Thymus (tissue), 11 donors: ENCODE data around the gene PITPNC1. TPM values are rescaled to one million over a fixed set of nuclear protein-coding genes. Genes with fewer than 3 reads are reported as not detected.

Experiments
- DNase-seq, 9 donors: peaks; one replicate each; pipeline ENCODE4 v3.0.0-alpha.2; 2013; ENCODE audit warnings: low spot score in 9 of 9, low read depth in 6 of 9, missing footprints in 1 of 9
- H3K27ac ChIP-seq, 2 donors: one replicate each; pipeline ENCODE4 v1.5.1; 2013; ENCODE audit warnings: control low read depth in 1 of 2, low read depth in 1 of 2, low read length in 1 of 2, mild to moderate bottlenecking in 1 of 2, moderate library complexity in 1 of 2
- H3K27me3 ChIP-seq, 2 donors: one replicate each; pipeline ENCODE4 v1.5.1; 2013; ENCODE audit warnings: low read length in 1 of 2; ENCODE audit not compliant: control insufficient read depth in 2 of 2, insufficient read depth in 1 of 2
- H3K36me3 ChIP-seq, 2 donors: one replicate each; pipeline ENCODE4 v1.5.1; 2013; ENCODE audit warnings: low read length in 1 of 2, mild to moderate bottlenecking in 1 of 2, moderate library complexity in 1 of 2; ENCODE audit not compliant: control insufficient read depth in 2 of 2, insufficient read depth in 2 of 2
- H3K4me1 ChIP-seq, 2 donors: one replicate each; pipeline ENCODE4 v1.5.1; 2013; ENCODE audit warnings: low read length in 2 of 2; ENCODE audit not compliant: control insufficient read depth in 2 of 2, insufficient read depth in 2 of 2
- H3K4me3 ChIP-seq, 2 donors: one replicate each; pipeline ENCODE4 v1.5.1; 2013; ENCODE audit warnings: low read length in 2 of 2, control low read depth in 1 of 2, mild to moderate bottlenecking in 1 of 2
- H3K9me3 ChIP-seq, 2 donors: one replicate each; pipeline ENCODE4 v1.5.1; 2013; ENCODE audit warnings: low read length in 1 of 2, mild to moderate bottlenecking in 1 of 2; ENCODE audit not compliant: control insufficient read depth in 2 of 2, insufficient read depth in 1 of 2
- WGBS: extraction: QIAGEN DNeasy Blood & Tissue Kit; methylation state at CpG from one replicate; pipeline ENCODE4 v1.1.7; 2013; 5-methylcytosine and 5-hydroxymethylcytosine counted together
- polyA plus RNA-seq: library from polyadenylated mRNA; stranded (reverse); fragments of 200-250 nt; gene quantifications from one replicate; pipeline ENCODE4 v1.2.3, GENCODE V29; 2013
- total RNA-seq: library from RNA; stranded (reverse); fragments of 120-200 nt; gene quantifications from one replicate; pipeline ENCODE4 v1.2.4, GENCODE V29; 2013
- donor health status: healthy.

Gene PITPNC1
- total and polyA plus RNA-seq, 2 donors: 26.0 to 27.0 TPM

GRCh38 chr17:67440277-67441051 is 63.4 kb downstream of the PITPNC1 start:
- peak overlapping the region; percentile 98 to 99 for H3K27ac ChIP-seq
- DNase-seq: no peak
- peak overlapping the region; percentile 5 to 18 for H3K4me3 ChIP-seq
- no peaks in the 10 kb centered on the region for H3K9me3 ChIP-seq
- H3K27me3 ChIP-seq: no peaks in the 10 kb centered on the region
- 54% methylated on average over 7 of the region's 7 CpGs for WGBS
- H3K36me3 ChIP-seq: no peaks in the 10 kb centered on the region
- H3K4me1 ChIP-seq: peaks cover 30 to 86% of the 10 kb centered on the region in 2 donors

DNA sequence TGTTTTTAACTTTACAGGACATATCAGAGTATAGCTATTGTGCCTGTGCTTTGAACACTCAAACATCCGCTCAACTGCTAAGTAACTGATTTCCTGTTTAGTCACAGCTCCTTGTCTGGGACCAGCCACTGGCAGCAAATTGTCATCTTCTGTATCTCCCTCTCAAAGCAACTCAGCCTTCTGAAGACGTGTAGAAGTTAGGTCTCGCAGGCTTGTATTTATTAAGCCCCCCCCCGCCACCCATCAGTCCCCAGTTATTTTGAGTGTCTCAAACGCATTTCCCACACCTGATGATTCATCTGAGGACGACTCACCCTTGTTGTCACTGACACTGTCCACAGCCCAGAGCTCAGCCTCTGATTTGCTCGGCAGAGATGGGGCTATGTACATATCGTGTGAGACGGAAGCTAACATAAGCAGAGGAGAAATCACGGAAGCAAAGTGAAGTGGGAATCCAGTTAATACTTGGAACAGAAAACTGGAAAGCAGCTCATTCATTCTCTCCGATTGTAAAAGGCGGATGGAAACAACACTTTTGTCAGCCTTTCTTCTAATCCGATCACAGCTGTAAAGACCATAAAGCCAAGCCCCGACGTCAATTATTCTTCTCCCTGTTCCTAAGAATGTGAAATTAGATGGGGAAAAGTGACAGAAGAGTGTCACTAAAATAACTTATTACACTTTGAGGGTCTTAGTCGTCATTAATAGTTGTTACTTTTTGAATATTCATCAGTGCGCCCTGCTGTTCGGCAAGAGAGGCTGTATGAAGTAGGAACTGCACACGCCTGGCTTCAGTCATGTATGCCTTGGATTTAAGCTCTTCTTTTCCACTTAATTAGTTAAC is 64.2 kb downstream of the PITPNC1 start:
- DNase-seq: peak in 8 of 9 donors; percentile 54 to 93 (median 79)
- Histone ChIP-seq H3K27me3 (no peaks in the 10 kb centered on the region), H3K9me3 (no peaks in the 10 kb centered on the region), H3K4me1 (peaks cover 29 to 81% of the 10 kb centered on the region in 2 donors), H3K36me3 (no peaks in the 10 kb centered on the region), H3K4me3 (peak overlapping the region; percentile 25 to 26), H3K27ac (peak overlapping the region; percentile 98 to 99)
- 53% methylated on average over 19 of the region's 19 CpGs for WGBS

GRCh38 chr17:67441896-67442219 is 64.8 kb downstream of the PITPNC1 start:
- Histone ChIP-seq H3K9me3 (no peaks in the 10 kb centered on the region), H3K27me3 (no peaks in the 10 kb centered on the region), H3K4me1 (peaks cover 26 to 75% of the 10 kb centered on the region in 2 donors), H3K36me3 (no peaks in the 10 kb centered on the region), H3K4me3 (no peak overlapping the region), H3K27ac (peak overlapping the region; percentile 98 to 99)
- WGBS: 14% methylated on average over 1 of the region's 1 CpG
- DNase-seq: peak in 3 of 9 donors; percentile 25 to 74 (median 51)

DNA sequence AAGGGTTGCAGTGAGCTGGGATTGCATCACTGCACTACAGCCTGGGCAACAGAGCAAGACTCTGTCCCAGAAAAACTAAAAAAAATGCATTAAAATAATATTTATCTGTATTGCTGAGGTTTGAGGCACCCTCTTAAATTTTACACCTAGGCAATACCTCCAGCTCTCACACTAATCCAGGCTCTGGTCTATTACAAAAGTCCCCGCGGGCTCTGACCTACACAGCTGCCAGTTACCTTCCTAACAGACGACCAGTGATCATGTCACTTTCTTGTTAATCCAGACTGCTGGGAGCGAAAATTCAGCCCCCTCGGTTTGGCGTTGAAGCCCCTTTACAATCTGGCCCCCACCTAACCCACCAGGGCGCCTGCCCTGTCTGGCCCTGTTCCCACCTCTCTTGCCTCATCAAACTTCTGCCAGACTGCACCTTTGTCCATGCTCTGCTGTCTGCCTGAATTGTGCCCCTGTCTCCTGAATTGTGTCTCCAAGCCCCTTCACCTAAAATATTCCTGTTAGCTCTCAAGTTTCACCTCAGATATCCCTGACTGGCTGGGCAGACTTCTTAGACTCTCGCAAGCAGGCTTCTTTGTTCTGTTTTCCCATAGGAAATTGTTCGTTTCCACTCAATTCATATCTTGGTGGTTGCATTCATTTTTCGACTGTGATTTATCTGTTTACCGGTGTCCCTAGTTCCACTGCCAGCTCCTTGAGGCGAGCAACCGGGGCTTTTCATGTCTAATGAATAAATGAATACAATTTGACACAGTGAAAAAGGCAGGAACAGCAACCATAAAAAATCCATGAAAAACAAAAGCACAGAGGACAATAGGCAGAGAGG is 65.9 kb downstream of the PITPNC1 start:
- H3K27ac ChIP-seq: peak overlapping the region; percentile 22 to 99
- no peaks in the 10 kb centered on the region for H3K27me3 ChIP-seq
- WGBS: 86% methylated on average over 13 of the region's 13 CpGs
- no peaks in the 10 kb centered on the region for H3K36me3 ChIP-seq
- no peaks in the 10 kb centered on the region for H3K9me3 ChIP-seq
- peaks cover 26 to 70% of the 10 kb centered on the region in 2 donors for H3K4me1 ChIP-seq
- H3K4me3 ChIP-seq: no peak overlapping the region
- DNase-seq: no peak

DNA sequence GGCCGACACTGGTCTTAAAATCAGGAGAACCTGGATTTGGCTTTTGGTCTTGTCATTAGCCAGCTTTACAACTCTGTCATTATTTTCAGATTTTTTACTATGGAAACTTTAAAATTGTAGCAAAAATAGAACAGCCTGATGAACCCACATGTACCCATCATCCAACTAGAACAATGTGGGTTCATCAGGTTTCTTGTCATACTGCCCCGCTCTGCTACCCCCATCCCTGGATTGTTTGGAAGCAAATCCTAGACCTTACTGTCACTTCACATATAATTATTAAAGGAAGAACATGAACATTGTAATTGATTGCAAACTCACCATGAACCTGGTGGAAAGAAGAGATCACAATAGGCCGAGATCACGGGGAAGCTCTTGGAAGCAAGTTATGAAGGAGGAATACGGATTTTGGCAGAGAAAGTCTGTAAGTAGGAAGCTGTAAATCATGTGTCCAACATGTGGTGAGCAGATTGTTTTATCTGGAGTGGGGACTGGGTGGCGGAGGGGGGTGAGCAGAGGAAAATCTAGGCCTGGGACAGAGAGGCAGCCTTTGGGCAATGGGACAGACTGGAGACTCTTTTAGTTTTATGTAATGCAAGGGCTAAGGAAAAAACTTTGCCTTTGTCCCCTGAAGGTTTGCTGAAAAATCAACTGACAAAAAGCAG is 67.0 kb downstream of the PITPNC1 start:
- no peaks in the 10 kb centered on the region for H3K27me3 ChIP-seq
- H3K9me3 ChIP-seq: no peaks in the 10 kb centered on the region
- no peak overlapping the region for H3K4me3 ChIP-seq
- WGBS: 94% methylated on average over 6 of the region's 6 CpGs
- H3K36me3 ChIP-seq: no peaks in the 10 kb centered on the region
- peak overlapping the region in 1 of 2 donors; percentile 18 for H3K27ac ChIP-seq
- H3K4me1 ChIP-seq: peaks cover 25 to 68% of the 10 kb centered on the region in 2 donors
- DNase-seq: no peak

DNA sequence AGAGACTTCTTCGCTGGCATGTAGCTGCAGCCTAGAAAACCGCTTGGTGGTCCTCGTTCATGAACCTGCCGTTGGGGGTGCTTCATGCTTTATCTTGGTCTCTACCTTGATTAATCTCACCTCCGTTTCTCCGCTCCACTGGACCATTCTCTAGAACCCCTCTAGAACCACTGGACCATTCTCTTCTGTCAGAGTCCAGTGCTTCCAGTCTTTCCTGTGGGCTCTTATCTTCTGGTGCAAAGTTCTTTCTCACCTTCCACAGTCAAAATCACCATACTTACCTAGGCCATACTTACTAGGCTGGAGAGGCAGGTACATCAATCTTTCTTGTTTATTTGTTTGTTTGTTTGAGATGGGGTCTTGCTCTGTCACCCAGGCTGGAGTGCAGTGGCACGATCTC is 71.4 kb downstream of the PITPNC1 start:
- H3K4me1 ChIP-seq: peaks cover 36 to 59% of the 10 kb centered on the region in 2 donors
- WGBS: over 99% methylated on average over 7 of the region's 7 CpGs
- no peak for DNase-seq

GRCh38 chr17:67449065-67449464 is 72.0 kb downstream of the PITPNC1 start:
- DNase-seq: no peak
- no peaks in the 10 kb centered on the region for H3K36me3 ChIP-seq
- no peak overlapping the region for H3K27ac ChIP-seq
- 89% methylated on average over 6 of the region's 6 CpGs for WGBS
- H3K27me3 ChIP-seq: no peaks in the 10 kb centered on the region
- peaks cover 37 to 59% of the 10 kb centered on the region in 2 donors for H3K4me1 ChIP-seq
- no peak overlapping the region for H3K4me3 ChIP-seq
- peaks cover 0 to 4% of the 10 kb centered on the region in 2 donors for H3K9me3 ChIP-seq

More for the DNA sequence above, 71.4 kb downstream of the PITPNC1 start:
- Histone ChIP-seq H3K4me3 (no peak overlapping the region), H3K27me3 (no peaks in the 10 kb centered on the region), H3K9me3 (peaks cover 0 to 4% of the 10 kb centered on the region in 2 donors), H3K36me3 (no peaks in the 10 kb centered on the region), H3K27ac (peak overlapping the region in 1 of 2 donors; percentile 12)
